HTR-8/SVneo (cell line): Measurements from ENCODE around the gene DGCR8.

Experiments used
- DNase-seq: peaks from one replicate; pipeline ENCODE4 v3.0.0; 2011; ENCODE audit warnings: low spot score, mixed read lengths; ENCODE audit not compliant: insufficient read length
- FAIRE-seq: peaks from 2 replicates; lab custom pipeline; 2011; peaks lifted over from hg19 to GRCh38; lab: Jason Lieb, UNC

Gene DGCR8

GRCh38 chr22:20118300-20119020 is 38.4 kb downstream of the DGCR8 start:
- DNase-seq (no peak), FAIRE-seq (no peak)

GRCh38 chr22:20121856-20122415 is 41.9 kb downstream of the DGCR8 start:
- no peak for DNase-seq
- no peak for FAIRE-seq

- DNase-seq, result no peak
- FAIRE-seq, result no peak
Measured at GRCh38 chr22:20123366-20124082, 43.5 kb downstream of the DGCR8 start.

GRCh38 chr22:20124083-20124787 is 44.2 kb downstream of the DGCR8 start:
- no peak for DNase-seq

GRCh38 chr22:20125201-20126174 is 45.4 kb downstream of the DGCR8 start:
- peak; percentile 48 for FAIRE-seq
- no peak for DNase-seq

More at GRCh38 chr22:20124083-20124787, 44.2 kb downstream of the DGCR8 start:
- no peak for FAIRE-seq

- FAIRE-seq, result no peak
- DNase-seq, result no peak
Measured at GRCh38 chr22:20126284-20127029, 46.4 kb downstream of the DGCR8 start.

- FAIRE-seq, result no peak
- no peak for DNase-seq
Measured at GRCh38 chr22:20127318-20127868, 47.4 kb downstream of the DGCR8 start.

- peak; percentile 42 for FAIRE-seq
- no peak for DNase-seq
Measured at GRCh38 chr22:20127869-20128618, 48.0 kb downstream of the DGCR8 start.

- DNase-seq (no peak), FAIRE-seq (peak; percentile 26)
Measured at GRCh38 chr22:20128619-20128901, 48.5 kb downstream of the DGCR8 start.

- FAIRE-seq (no peak), DNase-seq (no peak)
Measured at GRCh38 chr22:20128902-20129746, 49.1 kb downstream of the DGCR8 start.

GRCh38 chr22:20129747-20130014 is 49.6 kb downstream of the DGCR8 start:
- no peak for DNase-seq

GRCh38 chr22:20130319-20130718 is 50.3 kb downstream of the DGCR8 start:
- DNase-seq (no peak), FAIRE-seq (no peak)

More at GRCh38 chr22:20129747-20130014, 49.6 kb downstream of the DGCR8 start:
- no peak for FAIRE-seq

- no peak for FAIRE-seq
- peak; percentile 71 for DNase-seq
Measured at GRCh38 chr22:20130731-20131596, 50.9 kb downstream of the DGCR8 start.

GRCh38 chr22:20131597-20131858 is 51.5 kb downstream of the DGCR8 start, which contains the start of gene ZDHHC8:
TSS of gene ZDHHC8 (plus strand) at chr22:20131804. CDS start at chr22:20131948, 144 bp downstream.
- FAIRE-seq (no peak), DNase-seq (no peak)

- FAIRE-seq (no peak), DNase-seq (no peak)
Measured at GRCh38 chr22:20131859-20132685, 52.0 kb downstream of the DGCR8 start.
